ENCODE results near the gene LMX1A. TPM values are rescaled to one million over a fixed set of nuclear protein-coding genes. Genes with fewer than 3 reads are reported as not detected.

LMX1A gene
- total and polyA plus RNA-seq, 2 donors (not counting 1 experiment from before 2014, with no cell fraction given): not detected

- WGBS (ENCODE audit: insufficient coverage): no CpG with 5 or more reads among the region's 2 CpGs
- peaks cover 37% of the 10 kb centered on the region for H3K27me3 Mint-ChIP-seq
- CTCF ChIA-PET: interaction anchor here (0.7 to 2.7 kb wide), 2 partner anchors 25 to 27 kb away, joined by 3 to 13 read pairs; no protein-coding TSS in a partner anchor
Measured at GRCh38 chr1:165342587-165342986, 13.9 kb downstream of the LMX1A start.

GRCh38 chr1:165342168-165342567, 14.3 kb downstream of the LMX1A start:
- TF ChIP-seq EZH2 (IDR thresholded peaks at IDR 0.05; ENCODE audit: borderline replicate concordance, insufficient read depth, low read depth, low read length, poor library complexity, severe bottlenecking) (no peak), CTCF (IDR thresholded peaks at IDR 0.05) (no peak)
- no peaks in the 10 kb centered on the region for H3K79me2 ChIP-seq (ENCODE audit: control insufficient read depth, insufficient read depth, low read length)
- Mint-ChIP-seq H3K4me3 (no peak overlapping the region), H3K4me1 (no peaks in the 10 kb centered on the region), H3K27me3 (peaks cover 35% of the 10 kb centered on the region), H3K9me3 (ENCODE audit: insufficient read depth) (no peaks in the 10 kb centered on the region), H3K27ac (no peak overlapping the region)
- no peak overlapping the region for H3K4me2 ChIP-seq (replicated peaks; ENCODE audit: low read depth, low read length, poor library complexity, severe bottlenecking)
- CTCF ChIA-PET: interaction anchor here (0.7 to 2.7 kb wide), 2 partner anchors 26 to 27 kb away, joined by 3 to 13 read pairs; no protein-coding TSS in a partner anchor
- WGBS (ENCODE audit: insufficient coverage): 90% methylated on average over 2 of the region's 2 CpGs
- no peak overlapping the region for H3K9ac ChIP-seq (ENCODE audit: low read length)
- H3K27me3 ChIP-seq (replicated peaks in 1 of 4; ENCODE audit: control extremely low read depth in 1 of 4, control insufficient read depth in 3 of 4, insufficient read depth in 4 of 4, low read length in 3 of 4): peaks cover 0 to 14% (median 10%) of the 10 kb centered on the region in 4 experiments
- no peak overlapping the region for H3K4me3 ChIP-seq (ENCODE audit: control extremely low read depth in 1 of 5, extremely low read depth in 1 of 5, insufficient read depth in 1 of 5, low read depth in 2 of 5, low read length in 4 of 5)
- POLR2A ChIA-PET: no interaction called here
- no peaks in the 10 kb centered on the region for H4K20me1 ChIP-seq (ENCODE audit: control insufficient read depth, insufficient read depth, low read length, poor library complexity, severe bottlenecking)
- no peak overlapping the region for H2AFZ ChIP-seq (ENCODE audit: insufficient read depth, low read depth, low read length, poor library complexity, severe bottlenecking)
- no peak for DNase-seq
- no peak overlapping the region for H3K27ac ChIP-seq (ENCODE audit: low read length in 2 of 2)
- ATAC-seq (ENCODE audit: low read depth): no peak
- intact Hi-C loops (cut with micrococcal nuclease): no loop called here
- H3K4me1 ChIP-seq (ENCODE audit: control insufficient read depth in 2 of 2, insufficient read depth in 2 of 2, low read length in 2 of 2): no peaks in the 10 kb centered on the region
- H3K9me3 ChIP-seq (ENCODE audit: control extremely low read depth in 1 of 3, control insufficient read depth in 2 of 3, insufficient read depth in 1 of 3, low read length in 2 of 3): no peaks in the 10 kb centered on the region
- H3K36me3 ChIP-seq (replicated peaks in 1 of 2; ENCODE audit: control extremely low read depth in 1 of 2, control insufficient read depth in 1 of 2, extremely low read depth in 1 of 2, insufficient read depth in 2 of 2, low read length in 1 of 2): no peaks in the 10 kb centered on the region

More at GRCh38 chr1:165342587-165342986, 13.9 kb downstream of the LMX1A start:
- POLR2A ChIA-PET: no interaction called here
- H2AFZ ChIP-seq (ENCODE audit: insufficient read depth, low read depth, low read length, poor library complexity, severe bottlenecking): no peak overlapping the region
- no peak overlapping the region for H3K4me3 ChIP-seq (ENCODE audit: control extremely low read depth in 1 of 5, extremely low read depth in 1 of 5, insufficient read depth in 1 of 5, low read depth in 2 of 5, low read length in 4 of 5)
- H3K4me2 ChIP-seq (replicated peaks; ENCODE audit: low read depth, low read length, poor library complexity, severe bottlenecking): no peak overlapping the region
- no peak overlapping the region for H3K9ac ChIP-seq (ENCODE audit: low read length)
- DNase-seq (no peak), ATAC-seq (ENCODE audit: low read depth) (no peak)
- no peaks in the 10 kb centered on the region for H3K36me3 ChIP-seq (replicated peaks in 1 of 2; ENCODE audit: control extremely low read depth in 1 of 2, control insufficient read depth in 1 of 2, extremely low read depth in 1 of 2, insufficient read depth in 2 of 2, low read length in 1 of 2)
- Mint-ChIP-seq H3K9me3 (ENCODE audit: insufficient read depth) (no peaks in the 10 kb centered on the region), H3K4me1 (no peaks in the 10 kb centered on the region), H3K27ac (no peak overlapping the region), H3K4me3 (no peak overlapping the region)
- H4K20me1 ChIP-seq (ENCODE audit: control insufficient read depth, insufficient read depth, low read length, poor library complexity, severe bottlenecking): no peaks in the 10 kb centered on the region
- H3K9me3 ChIP-seq (ENCODE audit: control extremely low read depth in 1 of 3, control insufficient read depth in 2 of 3, insufficient read depth in 1 of 3, low read length in 2 of 3): no peaks in the 10 kb centered on the region
- no peaks in the 10 kb centered on the region for H3K79me2 ChIP-seq (ENCODE audit: control insufficient read depth, insufficient read depth, low read length)
- no peak overlapping the region for H3K27ac ChIP-seq (ENCODE audit: low read length in 2 of 2)
- TF ChIP-seq CTCF (IDR thresholded peaks at IDR 0.05) (no peak), EZH2 (IDR thresholded peaks at IDR 0.05; ENCODE audit: borderline replicate concordance, insufficient read depth, low read depth, low read length, poor library complexity, severe bottlenecking) (no peak)
- peaks cover 0 to 14% (median 11%) of the 10 kb centered on the region in 4 experiments for H3K27me3 ChIP-seq (replicated peaks in 1 of 4; ENCODE audit: control extremely low read depth in 1 of 4, control insufficient read depth in 3 of 4, insufficient read depth in 4 of 4, low read length in 3 of 4)
- intact Hi-C loops (cut with micrococcal nuclease): no loop called here
- H3K4me1 ChIP-seq (ENCODE audit: control insufficient read depth in 2 of 2, insufficient read depth in 2 of 2, low read length in 2 of 2): no peaks in the 10 kb centered on the region

Measured in B cell (primary cell).